Tibial nerve (tissue), 4 donors: ENCODE results near the gene ADPGK.

ENCODE experiments used
- EP300 ChIP-seq, 2 donors: sonication (generic); formaldehyde crosslinking; IDR thresholded peaks; one replicate each; pipeline ENCODE4 v1.6.1; 2017; ENCODE audit warnings: antibody characterized with exemption in 2 of 2, mild to moderate bottlenecking in 1 of 2
- TF ChIP-seq, protein P1 (sequence below), 5 experiments: fragments of 200-600 bp in 3 of 5; fragments of 450-650 bp in 2 of 5; sonication (generic) in 3 of 5; IDR thresholded peaks; one replicate each; pipeline ENCODE4 v1.5.1; 2016 to 2019; ENCODE audit warnings: antibody characterized with exemption in 5 of 5, mild to moderate bottlenecking in 3 of 5, moderate library complexity in 2 of 5

DNA sequence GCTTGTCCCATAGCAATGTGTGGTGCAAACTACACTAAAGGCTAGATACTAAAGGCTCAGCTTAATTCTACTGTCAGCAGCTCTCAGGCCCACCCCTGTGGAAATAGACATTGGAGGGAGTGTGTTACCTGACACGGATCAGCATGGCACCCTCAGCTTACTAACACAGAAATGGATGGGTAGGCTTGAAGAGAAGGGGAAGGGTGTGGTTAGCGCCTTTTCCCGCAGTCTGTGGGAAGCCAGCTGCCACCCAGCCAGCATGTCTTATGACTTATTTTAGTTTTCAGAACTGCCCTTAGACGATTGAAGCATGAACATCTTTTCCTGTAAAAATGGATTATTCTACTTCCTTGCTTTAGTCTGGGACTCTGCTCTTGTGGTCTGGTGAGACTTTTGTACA lies 25.8 kb upstream of the ADPGK start:
- TF ChIP-seq, protein P1, sequence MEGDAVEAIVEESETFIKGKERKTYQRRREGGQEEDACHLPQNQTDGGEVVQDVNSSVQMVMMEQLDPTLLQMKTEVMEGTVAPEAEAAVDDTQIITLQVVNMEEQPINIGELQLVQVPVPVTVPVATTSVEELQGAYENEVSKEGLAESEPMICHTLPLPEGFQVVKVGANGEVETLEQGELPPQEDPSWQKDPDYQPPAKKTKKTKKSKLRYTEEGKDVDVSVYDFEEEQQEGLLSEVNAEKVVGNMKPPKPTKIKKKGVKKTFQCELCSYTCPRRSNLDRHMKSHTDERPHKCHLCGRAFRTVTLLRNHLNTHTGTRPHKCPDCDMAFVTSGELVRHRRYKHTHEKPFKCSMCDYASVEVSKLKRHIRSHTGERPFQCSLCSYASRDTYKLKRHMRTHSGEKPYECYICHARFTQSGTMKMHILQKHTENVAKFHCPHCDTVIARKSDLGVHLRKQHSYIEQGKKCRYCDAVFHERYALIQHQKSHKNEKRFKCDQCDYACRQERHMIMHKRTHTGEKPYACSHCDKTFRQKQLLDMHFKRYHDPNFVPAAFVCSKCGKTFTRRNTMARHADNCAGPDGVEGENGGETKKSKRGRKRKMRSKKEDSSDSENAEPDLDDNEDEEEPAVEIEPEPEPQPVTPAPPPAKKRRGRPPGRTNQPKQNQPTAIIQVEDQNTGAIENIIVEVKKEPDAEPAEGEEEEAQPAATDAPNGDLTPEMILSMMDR (IDR thresholded peaks at IDR 0.05): no peak
- TF ChIP-seq EP300 (IDR thresholded peaks at IDR 0.05): no peak
